Mesodermal cell (in vitro differentiated cells): ENCODE results near the gene CDK2AP2.
"Not testable (repeated sequence)": the region's sequence is repeated elsewhere in the genome, so short reads cannot be mapped to it uniquely, and the experiment has no call there.

ENCODE experiments used
- H3K27ac ChIP-seq: 2 replicates; pipeline ENCODE4 v1.7.0; 2013; ENCODE audit warnings: mild to moderate bottlenecking, low read depth, low read length, moderate library complexity; ENCODE audit not compliant: severe bottlenecking
- H3K36me3 ChIP-seq: 2 replicates; pipeline ENCODE4 v1.7.1; 2013; ENCODE audit warnings: mild to moderate bottlenecking, low read length, moderate library complexity; ENCODE audit not compliant: control insufficient read depth, insufficient read depth
- H3K4me1 ChIP-seq: one replicate; pipeline ENCODE4 v1.7.1; 2013; ENCODE audit warnings: mild to moderate bottlenecking, low read length; ENCODE audit not compliant: insufficient read depth, control insufficient read depth, poor library complexity, severe bottlenecking
- H3K4me3 ChIP-seq: 2 replicates; pipeline ENCODE4 v1.7.0; 2013; ENCODE audit warnings: low read length, control low read depth, mild to moderate bottlenecking; ENCODE audit not compliant: insufficient read depth, poor library complexity, severe bottlenecking; ENCODE audit errors: extremely low read depth
- H3K9me3 ChIP-seq: 2 replicates; pipeline ENCODE4 v1.7.1; 2013; ENCODE audit warnings: mild to moderate bottlenecking, low read length, moderate library complexity; ENCODE audit not compliant: control insufficient read depth
- WGBS, 2 experiments: methylation state at CpG; one replicate each; pipeline ENCODE4 v1.1.5; 2013; ENCODE audit warnings: missing lambda C conversion rate in 2 of 2; ENCODE audit not compliant: insufficient coverage in 2 of 2; 5-methylcytosine and 5-hydroxymethylcytosine counted together

The CDK2AP2 gene

DNA sequence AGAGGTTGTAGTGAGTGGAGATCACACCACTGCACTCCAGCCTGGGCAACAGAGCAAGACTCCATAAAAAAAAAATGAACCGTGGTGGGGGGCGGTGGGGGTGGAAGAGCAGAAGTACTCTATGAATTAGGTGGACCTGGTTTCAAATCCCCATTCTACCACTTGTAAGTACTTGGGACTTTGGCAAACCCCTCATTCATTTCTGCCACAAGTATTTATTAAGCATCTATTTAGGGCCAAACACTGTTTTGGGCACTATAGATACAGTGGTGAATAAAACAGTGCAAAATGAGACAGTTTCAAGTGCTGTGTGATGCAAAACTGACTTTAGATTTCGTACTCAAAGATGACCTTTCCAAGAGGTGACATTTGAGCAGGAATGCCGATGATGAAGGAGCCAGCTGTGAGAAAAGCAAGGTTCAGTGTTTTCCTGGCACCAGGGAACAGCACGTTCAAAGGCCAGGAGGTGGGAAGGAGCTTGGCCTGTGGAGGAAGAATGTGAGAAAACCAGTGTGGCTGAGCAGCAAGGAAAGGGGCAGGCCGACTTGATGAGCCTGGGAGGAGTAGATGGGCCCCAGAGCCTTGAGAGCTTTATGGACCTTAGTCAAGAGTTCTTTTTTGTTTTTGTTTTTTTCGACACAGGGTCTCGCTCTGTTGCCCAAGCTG lies 37.5 kb downstream of the CDK2AP2 start:
- no peaks in the 10 kb centered on the region for H3K9me3 ChIP-seq
- H3K27ac ChIP-seq, result no peak overlapping the region
- H3K4me3 ChIP-seq, result no peak overlapping the region
- H3K4me1 ChIP-seq, result peaks cover 6% of the 10 kb centered on the region
- WGBS, 2 experiments, result 80 to 90% methylated on average over 5 to 8 of the region's 8 CpGs
- no peaks in the 10 kb centered on the region for H3K36me3 ChIP-seq

- WGBS, 2 experiments, result 46 to 52% methylated on average over 9 of the region's 9 CpGs
- Histone ChIP-seq H3K36me3 (no peaks in the 10 kb centered on the region), H3K4me1 (peaks cover 9% of the 10 kb centered on the region), H3K9me3 (no peaks in the 10 kb centered on the region), H3K27ac (peak overlapping the region; percentile 45), H3K4me3 (peak overlapping the region; percentile 85)
These were observed 38.5 kb downstream of the CDK2AP2 start for GRCh38 chr11:67469508-67469811.

GRCh38 chr11:67468759-67469507 lies 39.0 kb downstream of the CDK2AP2 start, which contains the start of gene TMEM134:
Gene TMEM134 (minus strand): TSS chr11:67469251. CDS start chr11:67469192, 59 bp downstream.
- WGBS, 2 experiments, result 0 to 1% methylated on average over 45 to 56 of the region's 76 CpGs
- no peaks in the 10 kb centered on the region for H3K36me3 ChIP-seq
- H3K4me3 ChIP-seq, result peak within 1 kb of the TSS; percentile 85
- H3K9me3 ChIP-seq, result no peaks in the 10 kb centered on the region
- H3K4me1 ChIP-seq, result peaks cover 10% of the 10 kb centered on the region
- H3K27ac ChIP-seq, result peak within 1 kb of the TSS; percentile 45

DNA sequence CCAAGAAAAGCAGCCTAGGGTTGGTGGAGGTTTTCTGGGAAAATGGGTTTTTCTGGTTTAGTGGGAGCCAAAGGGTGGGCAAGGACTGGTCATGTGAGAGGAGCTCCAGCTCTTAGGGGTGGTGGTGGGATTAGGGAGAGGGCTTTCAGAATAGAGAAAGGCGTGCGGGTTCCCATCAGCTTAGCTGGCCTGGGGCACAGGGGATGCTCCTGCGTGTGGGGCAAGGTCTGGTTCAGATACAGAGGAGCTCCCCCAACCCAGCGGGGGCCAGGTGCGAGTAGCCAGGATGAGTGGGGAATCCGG lies 39.6 kb downstream of the CDK2AP2 start:
- no peak overlapping the region for H3K27ac ChIP-seq
- peaks cover 13% of the 10 kb centered on the region for H3K4me1 ChIP-seq
- no peaks in the 10 kb centered on the region for H3K9me3 ChIP-seq
- 10 to 28% methylated on average over 4 to 6 of the region's 6 CpGs for WGBS, 2 experiments
- no peaks in the 10 kb centered on the region for H3K36me3 ChIP-seq
- peak overlapping the region; percentile 85 for H3K4me3 ChIP-seq

GRCh38 chr11:67468056-67468455 lies 39.9 kb downstream of the CDK2AP2 start:
- Histone ChIP-seq H3K9me3 (no peaks in the 10 kb centered on the region), H3K27ac (no peak overlapping the region), H3K4me3 (peak overlapping the region; percentile 85), H3K36me3 (no peaks in the 10 kb centered on the region), H3K4me1 (peaks cover 13% of the 10 kb centered on the region)
- 79 to 81% methylated on average over 5 of the region's 5 CpGs for WGBS, 2 experiments

DNA sequence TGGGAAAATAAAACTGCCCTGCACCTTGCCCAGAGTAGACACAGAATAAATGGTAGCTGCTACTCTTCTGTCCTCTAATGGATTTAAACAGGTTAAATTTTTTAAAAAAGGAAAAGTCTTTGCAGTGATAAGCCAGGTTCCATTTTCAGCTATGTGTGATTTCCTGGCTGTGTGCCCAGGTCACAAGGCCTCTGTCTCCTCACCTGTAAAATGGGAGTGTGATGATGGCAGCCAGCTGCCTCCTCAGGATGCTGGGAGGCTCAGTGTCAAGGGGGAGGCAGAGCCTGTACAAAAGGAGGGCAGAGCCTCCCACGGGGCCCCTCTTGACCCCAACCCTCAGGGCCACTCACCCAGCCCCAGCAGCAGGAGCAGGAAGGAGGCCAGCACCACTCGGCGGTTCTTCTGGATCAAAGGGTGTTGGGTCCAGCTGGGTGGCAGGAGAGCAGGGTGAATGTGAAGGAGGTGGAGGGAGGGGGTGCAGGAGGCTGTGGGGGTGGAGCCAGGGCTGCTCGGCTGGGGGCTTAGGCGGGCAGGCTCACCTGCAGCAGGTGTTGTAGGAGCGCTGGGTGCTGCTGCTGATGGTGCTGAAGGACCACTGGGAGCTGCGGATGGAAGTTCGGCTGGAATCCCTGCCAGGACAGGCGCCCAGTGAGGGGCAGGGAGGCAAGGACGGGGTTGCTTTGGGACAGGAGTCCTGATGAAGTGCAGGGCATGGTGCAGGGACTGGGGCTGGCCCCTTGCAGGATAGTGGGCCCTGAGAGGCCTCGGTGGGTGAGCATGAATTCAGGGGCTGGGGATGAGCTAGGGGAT lies 40.8 kb downstream of the CDK2AP2 start:
- Histone ChIP-seq H3K4me1 (peaks cover 13% of the 10 kb centered on the region), H3K36me3 (no peaks in the 10 kb centered on the region), H3K9me3 (no peaks in the 10 kb centered on the region), H3K4me3 (no peak overlapping the region), H3K27ac (no peak overlapping the region)
- 88 to 91% methylated on average over 6 to 10 of the region's 11 CpGs for WGBS, 2 experiments

DNA sequence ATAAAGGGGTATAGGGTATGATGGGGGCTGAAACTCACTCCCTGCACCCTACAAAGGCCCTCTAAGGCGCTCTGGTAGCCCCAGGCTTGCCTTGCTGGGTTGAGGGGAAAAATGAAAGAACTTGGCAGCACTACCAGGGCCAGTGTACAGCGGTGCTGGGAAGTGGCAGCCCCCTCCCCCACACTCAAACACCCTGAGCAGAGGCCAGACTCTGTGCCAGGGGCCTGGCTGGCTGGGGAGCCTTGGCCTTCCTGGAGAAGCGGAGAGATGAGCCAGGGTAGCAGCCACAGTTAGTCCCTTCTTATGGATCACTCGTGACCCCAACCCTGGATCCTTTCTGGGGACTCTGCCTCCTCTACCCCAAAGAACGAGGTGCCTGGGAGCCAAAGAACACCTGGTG lies 41.6 kb downstream of the CDK2AP2 start:
- peaks cover 13% of the 10 kb centered on the region for H3K4me1 ChIP-seq
- no peaks in the 10 kb centered on the region for H3K9me3 ChIP-seq
- H3K4me3 ChIP-seq, result no peak overlapping the region
- no peaks in the 10 kb centered on the region for H3K36me3 ChIP-seq
- no peak overlapping the region for H3K27ac ChIP-seq
- 80 to 92% methylated on average over 1 to 2 of the region's 5 CpGs for WGBS, 2 experiments

DNA sequence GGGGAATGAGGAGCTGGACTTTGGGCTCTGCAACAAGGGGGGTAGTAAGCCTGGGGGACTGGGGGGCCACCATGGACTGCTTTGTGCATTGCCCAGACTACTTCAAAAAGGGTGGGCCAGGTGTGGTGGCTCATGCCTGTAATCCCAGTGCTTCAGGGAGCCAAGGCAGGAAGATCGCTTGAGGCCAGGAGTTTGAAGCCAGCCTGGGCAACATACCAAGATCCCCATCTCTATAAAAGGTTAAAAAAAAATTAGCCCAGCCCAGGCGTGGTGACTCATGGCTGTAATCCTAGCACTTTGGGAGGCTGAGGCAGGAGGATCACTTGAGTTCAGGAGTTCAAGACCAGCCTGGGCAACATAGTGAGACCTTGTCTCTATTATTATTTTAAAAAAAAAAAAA lies 42.4 kb downstream of the CDK2AP2 start:
- not testable (repeated sequence) for H3K27ac ChIP-seq, H3K4me3 ChIP-seq, H3K36me3 ChIP-seq, H3K9me3 ChIP-seq
- 93% methylated on average over 2 of the region's 2 CpGs; no CpG with 5 or more reads in 1 of the 2 experiments for WGBS, 2 experiments
- peaks cover 13% of the 10 kb centered on the region for H3K4me1 ChIP-seq

- H3K4me1 ChIP-seq, result peaks cover 13% of the 10 kb centered on the region
- H3K4me3 ChIP-seq, result peak overlapping the region; percentile 52
- no peaks in the 10 kb centered on the region for H3K36me3 ChIP-seq
- no peaks in the 10 kb centered on the region for H3K9me3 ChIP-seq
- H3K27ac ChIP-seq, result peak overlapping the region; percentile 39
- 73 to 89% methylated on average over 3 of the region's 3 CpGs for WGBS, 2 experiments
These were observed 42.8 kb downstream of the CDK2AP2 start for GRCh38 chr11:67465189-67465510.

DNA sequence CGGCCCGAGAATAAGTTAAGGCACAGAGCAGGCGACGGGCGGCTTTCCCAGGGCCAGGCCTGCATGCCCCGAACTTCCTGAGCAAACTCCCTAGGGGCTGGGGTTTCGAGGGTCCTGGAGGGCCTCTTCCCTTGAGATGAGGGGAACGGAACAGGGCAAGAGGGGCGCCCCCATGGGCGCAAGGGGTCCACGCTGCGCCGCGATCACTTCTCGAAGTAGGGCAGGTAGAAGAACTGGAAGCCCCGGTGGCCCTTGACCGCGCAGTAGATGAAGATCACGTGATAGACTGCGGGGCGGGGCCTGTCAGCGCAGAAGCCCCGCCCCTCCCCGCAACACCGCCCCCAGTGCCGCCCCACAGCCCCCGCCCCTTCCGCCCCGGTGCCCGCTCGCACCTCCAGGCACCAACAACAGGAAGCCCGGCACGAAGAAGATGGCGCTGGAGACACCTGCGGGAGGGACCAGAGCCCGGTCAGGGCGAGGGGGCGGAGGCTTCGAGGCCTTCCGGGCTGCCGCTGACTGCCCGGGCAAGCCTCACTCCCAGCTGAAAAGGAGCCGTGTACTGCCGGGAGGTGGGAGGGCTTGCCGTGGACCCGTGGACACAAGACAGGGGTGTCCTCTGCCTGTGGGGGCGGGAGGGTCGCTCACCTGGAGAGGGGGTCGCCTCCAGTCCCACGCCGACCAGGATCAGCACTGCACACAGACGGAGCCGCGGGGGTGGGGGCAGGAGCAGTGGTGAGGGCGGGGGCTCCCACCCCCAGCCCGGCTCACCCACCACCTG lies 43.4 kb downstream of the CDK2AP2 start:
- Histone ChIP-seq H3K36me3 (no peaks in the 10 kb centered on the region), H3K9me3 (no peaks in the 10 kb centered on the region), H3K4me1 (peaks cover 13% of the 10 kb centered on the region), H3K27ac (peak overlapping the region; percentile 39), H3K4me3 (peak overlapping the region; percentile 52)
- WGBS, 2 experiments, result 24 to 27% methylated on average over 35 to 38 of the region's 56 CpGs
